Parietal lobe (tissue), 1 donor: ENCODE data around the gene SYNM. TPM values are rescaled to one million over a fixed set of nuclear protein-coding genes. Genes with fewer than 3 reads are reported as not detected.

ENCODE experiments used
- total RNA-seq: library from RNA; depleted of rRNA; stranded (reverse); fragments of >200 nt; gene quantifications from one replicate; pipeline ENCODE4 v1.2.3, GENCODE V29; 2014

Gene SYNM
- 6.3 TPM for total RNA-seq

GRCh38 chr15:99104788-99105513 is at the start of gene SYNM:
TSS of gene SYNM (plus strand) at chr15:99105080. CDS start at chr15:99105200, 120 bp downstream.

Other genes with a start within 250 kb of the SYNM start
- not detected for gene PGPEP1L, start 97.3 kb upstream of the SYNM start, total RNA-seq
- gene TTC23, start 144.5 kb downstream of the SYNM start, total RNA-seq = 10.0 TPM
- gene LRRC28, start 146.4 kb downstream of the SYNM start, total RNA-seq = 66.0 TPM